ENCODE results near the gene MED13L.
"Not testable (repeated sequence)": the region's sequence is repeated elsewhere in the genome, so short reads cannot be mapped to it uniquely, and the experiment has no call there.

Gene MED13L

DNA sequence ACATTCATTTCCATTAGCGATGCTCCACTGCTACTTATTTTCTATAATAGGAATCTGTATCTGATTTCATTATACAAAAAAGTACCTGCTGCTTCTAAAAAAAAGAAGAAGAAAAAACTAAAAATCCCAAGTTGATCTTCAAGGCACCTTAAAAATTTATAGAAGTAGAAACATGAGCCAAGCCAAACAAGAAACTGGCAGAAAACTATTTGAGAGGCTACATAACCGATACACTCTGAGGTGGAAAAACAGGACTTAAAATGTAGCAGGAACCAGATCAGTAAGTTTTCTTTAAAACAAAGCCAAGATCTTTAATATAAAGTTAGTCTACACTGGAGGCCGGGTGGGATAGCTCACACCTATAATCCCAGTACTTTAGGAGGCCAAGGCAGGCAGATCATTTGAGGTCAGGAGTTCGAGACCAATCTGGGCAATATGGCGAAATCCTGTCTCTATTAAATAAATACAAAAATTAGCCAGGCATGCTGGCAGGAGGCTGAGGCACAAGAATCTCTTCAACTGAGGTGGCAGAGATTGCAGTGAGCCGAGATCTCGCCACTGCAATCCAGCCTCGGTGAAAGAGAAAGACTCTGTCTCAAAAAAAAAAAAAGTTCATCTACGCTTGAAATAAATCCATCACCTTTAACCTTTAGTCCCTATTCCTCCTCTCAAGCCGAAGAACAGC lies 278.6 kb downstream of the MED13L start:
- DNase-seq, result no peak

GRCh38 chr12:115998119-115998633 lies 279.3 kb downstream of the MED13L start:
- DNase-seq, result no peak

GRCh38 chr12:115993737-115994136 lies 283.8 kb downstream of the MED13L start:
- no peak for DNase-seq

- no peak for DNase-seq
Measured at GRCh38 chr12:115990241-115990640, 287.3 kb downstream of the MED13L start.

GRCh38 chr12:115988625-115989563 lies 288.6 kb downstream of the MED13L start:
- no peak for DNase-seq

DNA sequence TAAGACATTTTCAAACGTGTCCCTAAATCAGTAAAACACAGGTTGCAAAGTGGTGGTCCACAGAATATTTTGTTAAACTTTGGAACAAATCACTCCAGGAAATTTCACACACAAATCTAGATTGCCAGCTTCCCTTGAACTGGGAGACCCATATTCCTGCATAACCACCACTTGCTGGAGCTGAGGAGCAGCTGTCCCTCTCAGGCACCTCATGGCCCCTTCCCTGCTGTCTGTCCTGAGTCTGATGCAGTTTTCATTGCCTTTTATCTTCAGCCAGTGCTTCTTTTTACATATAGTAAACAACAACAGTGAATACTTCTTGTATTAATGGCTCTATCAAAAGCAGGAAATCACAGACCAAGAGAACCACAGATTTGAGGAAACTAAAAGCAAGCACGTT lies 289.3 kb downstream of the MED13L start:
- no peak for DNase-seq

DNA sequence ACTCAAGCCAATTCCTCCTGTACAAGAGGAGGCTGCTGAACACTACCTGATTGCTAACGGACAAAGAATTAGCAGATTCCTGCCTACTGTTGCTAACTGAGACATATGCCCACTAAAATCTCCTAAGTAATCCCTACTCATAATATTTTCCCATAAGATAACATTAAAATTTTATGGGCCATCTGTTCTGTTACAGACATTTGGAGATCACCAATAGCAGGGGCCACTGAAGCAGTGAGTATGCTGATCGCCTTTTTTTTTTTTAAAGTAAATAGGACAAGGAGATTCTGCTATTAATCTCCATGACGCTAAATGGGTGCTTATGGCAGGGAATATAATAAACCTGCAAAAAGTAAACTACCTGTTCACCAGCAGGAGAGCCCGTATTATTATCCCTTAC lies 292.9 kb downstream of the MED13L start:
- no peak for DNase-seq

DNA sequence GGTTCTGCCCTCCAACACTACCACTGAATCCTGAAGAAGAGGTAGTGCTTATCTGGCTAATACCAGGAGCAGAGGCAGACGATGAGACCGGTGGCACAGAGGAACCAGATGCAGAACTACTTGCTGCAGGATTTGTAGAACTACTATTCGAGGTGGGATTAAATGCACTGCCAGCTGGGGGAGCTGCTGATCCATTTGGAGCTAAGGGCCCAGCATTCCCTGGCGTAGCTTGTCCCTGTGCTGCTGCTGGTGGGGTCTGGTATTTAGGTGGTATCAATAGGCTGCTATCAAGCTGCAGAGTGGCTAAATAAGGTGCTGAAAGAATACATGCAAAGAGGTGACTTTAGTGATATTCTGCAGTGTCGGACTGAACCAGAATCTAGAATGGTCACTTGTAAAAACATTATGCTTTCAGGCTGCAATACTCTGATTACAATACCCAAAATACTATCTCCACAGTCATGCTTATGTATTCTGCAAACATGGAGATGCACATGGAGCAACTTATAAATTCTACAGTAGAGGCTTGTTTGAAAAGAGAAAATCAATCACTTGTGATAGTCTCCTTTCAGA lies 294.2 kb downstream of the MED13L start:
- DNase-seq, result no peak

- DNase-seq, result no peak
Measured at GRCh38 chr12:115980339-115980738, 297.2 kb downstream of the MED13L start.

- no peak for DNase-seq
Measured at GRCh38 chr12:115979851-115980250, 297.6 kb downstream of the MED13L start.

DNA sequence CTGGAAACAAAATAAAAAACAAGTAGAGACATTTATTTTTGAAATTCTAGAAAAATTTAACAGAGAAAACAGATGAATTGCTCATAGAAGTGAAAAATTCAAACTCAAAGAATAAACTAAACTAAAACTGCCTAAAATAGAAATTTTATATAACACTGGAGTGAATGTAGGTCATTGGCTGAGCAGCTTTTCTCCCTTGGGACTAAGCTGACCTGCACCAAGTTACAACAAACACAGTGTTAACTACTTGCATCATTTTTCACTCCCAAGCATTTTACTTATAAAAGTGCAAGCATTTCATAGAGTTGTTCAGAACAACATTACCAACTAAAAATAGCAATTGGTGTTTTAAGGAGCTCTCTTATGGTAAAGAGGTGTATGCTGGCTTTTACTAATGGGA lies 298.1 kb downstream of the MED13L start:
- DNase-seq, result no peak

- DNase-seq, result not testable (repeated sequence)
Measured at GRCh38 chr12:115976829-115977228, 300.7 kb downstream of the MED13L start.

- no peak for DNase-seq
Measured at GRCh38 chr12:115975411-115975810, 302.1 kb downstream of the MED13L start.

DNA sequence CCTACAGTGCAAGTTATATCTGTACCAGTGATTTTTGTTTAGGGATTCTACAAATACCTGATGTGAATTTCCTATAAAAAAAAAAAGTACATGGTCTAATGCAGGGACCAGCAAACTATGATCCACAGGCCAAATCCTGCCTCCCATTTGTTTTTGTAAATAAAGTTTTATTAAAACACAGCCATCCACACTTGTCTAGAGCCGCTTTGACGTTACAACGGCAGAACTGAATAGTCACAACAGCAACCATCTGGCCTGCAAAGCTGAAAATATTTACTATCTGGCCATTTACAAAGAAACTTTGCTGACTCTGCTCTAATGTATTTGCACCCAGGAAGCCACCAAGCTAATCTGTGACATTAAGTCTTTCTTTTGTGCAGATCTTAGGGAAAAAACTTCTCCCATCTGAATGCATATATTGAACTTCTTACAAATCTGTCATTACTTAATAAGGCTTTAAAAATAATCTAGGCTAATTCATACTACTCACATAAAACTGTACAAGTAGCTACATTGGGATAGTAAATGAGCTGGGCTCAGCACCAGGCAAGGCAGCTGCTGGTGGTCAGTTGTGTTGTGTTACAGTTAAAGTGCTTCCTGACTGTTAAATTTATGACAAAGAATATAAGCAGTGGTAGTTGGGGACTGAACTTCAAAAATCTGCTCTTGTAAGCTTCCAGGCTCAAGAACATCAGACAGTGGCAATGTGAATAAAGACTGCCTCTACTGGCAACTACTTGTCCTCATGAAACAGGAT lies 303.3 kb downstream of the MED13L start:
- no peak for DNase-seq

DNA sequence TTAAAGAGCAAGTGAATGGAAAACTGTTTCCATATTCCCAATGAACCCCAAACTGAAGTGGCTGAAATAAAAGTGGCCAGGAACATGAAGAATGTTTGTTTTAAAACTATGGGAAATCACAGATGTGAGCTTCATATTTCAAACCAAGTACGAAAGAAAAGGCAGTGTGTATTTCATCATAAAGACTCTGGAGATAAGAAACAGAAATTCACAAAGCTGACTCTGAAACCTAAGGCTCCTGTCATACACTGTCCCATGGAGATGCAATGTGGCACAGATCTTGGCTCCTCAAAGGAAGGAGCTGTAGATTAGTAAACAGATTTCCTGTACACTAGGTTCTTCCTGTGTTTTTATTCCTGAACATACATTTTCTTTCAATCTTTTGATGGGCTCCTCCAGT lies 304.4 kb downstream of the MED13L start:
- DNase-seq, result no peak

DNA sequence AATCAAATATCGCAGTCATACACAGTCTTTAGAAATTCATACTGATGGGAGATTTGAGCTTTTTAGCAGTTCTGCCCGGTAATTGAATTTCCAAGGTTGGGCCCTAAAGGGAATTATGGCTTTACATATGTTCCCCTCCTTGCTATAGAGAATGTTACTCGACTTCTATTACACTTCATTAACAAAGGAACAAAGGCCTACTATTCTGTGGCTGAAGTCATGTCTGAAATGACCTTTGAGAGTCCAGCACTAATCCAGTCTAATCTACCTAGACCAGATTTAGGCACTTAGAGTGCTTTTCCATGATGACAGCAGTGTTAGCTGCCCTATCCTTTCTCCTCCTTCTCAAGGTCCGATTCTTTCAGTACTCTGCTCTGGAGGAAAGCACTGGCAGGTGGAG lies 305.3 kb downstream of the MED13L start:
- no peak for DNase-seq

DNA sequence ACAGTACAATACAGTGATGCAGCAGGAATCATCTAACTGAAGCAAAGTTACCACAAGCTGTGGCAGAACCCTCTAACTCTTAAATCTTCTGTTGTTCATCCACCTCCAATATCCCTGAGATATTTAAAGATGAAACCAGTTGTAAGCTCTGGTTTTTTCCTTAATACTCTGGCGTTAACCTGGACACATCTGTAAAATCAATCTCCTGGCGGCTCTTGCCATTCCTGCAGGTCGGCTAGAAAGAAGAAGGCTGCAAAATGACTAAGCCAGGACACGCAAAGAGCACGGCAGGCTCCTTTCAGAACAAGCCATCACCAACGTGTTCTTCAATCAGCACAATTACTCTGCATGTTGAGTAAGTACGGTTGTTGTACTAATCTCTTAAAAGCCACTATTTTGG lies 309.3 kb downstream of the MED13L start:
- DNase-seq, result no peak

- DNase-seq, result no peak
Measured at GRCh38 chr12:115966376-115966775, 311.1 kb downstream of the MED13L start.

DNA sequence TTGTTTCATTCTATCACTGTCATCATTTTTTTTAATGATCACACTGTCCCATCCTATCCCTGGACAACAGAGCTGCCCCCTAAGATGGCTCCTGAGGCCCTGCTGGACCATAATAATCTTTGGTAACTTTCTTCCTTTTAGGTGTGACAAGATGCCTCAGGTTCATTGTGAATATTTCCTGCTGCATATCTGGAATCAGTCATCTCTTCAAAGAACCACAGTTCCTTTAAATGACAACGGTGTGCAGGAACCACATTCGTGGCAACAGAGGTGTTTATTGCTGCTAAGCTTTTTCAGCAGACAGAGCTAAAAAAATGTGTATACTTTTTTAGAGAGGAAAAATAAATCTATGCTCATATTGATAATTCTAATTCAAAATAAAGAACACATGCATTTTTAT lies 312.9 kb downstream of the MED13L start:
- no peak for DNase-seq

GRCh38 chr12:115964214-115964613 lies 313.3 kb downstream of the MED13L start:
- no peak for DNase-seq

GRCh38 chr12:115962216-115962615 lies 315.3 kb downstream of the MED13L start:
- no peak for DNase-seq

GRCh38 chr12:115960868-115961802 lies 316.4 kb downstream of the MED13L start:
- DNase-seq, result no peak
